Ishikawa (cell line): ENCODE measurements around the gene SAMD14.
A peak's percentile ranks its signal among the peaks of the same experiment; 100 is the strongest.

ENCODE experiments used
- CREB1 ChIP-seq: IDR thresholded peaks from 2 replicates; pipeline ENCODE4 v1.6.1; 2012; ENCODE audit warnings: low read depth
- EGR1 ChIP-seq: IDR thresholded peaks from 2 replicates; pipeline ENCODE4 v1.6.1; 2012
- EP300 ChIP-seq: IDR thresholded peaks from 2 replicates; pipeline ENCODE4 v1.6.1; 2012; ENCODE audit warnings: borderline replicate concordance
- FOXM1 ChIP-seq: IDR thresholded peaks from 2 replicates; pipeline ENCODE4 v1.6.1; 2012; ENCODE audit warnings: low read depth, borderline replicate concordance
- MAX ChIP-seq: IDR thresholded peaks from 2 replicates; pipeline ENCODE4 v1.6.1; 2012
- NFIC ChIP-seq: IDR thresholded peaks from 2 replicates; pipeline ENCODE4 v1.6.1; 2012
- RAD21 ChIP-seq: IDR thresholded peaks from 2 replicates; pipeline ENCODE4 v1.6.1; 2012; ENCODE audit warnings: low read depth
- REST ChIP-seq: IDR thresholded peaks from 2 replicates; pipeline ENCODE4 v1.6.1; 2012; ENCODE audit warnings: low read depth, mild to moderate bottlenecking
- TAF1 ChIP-seq: IDR thresholded peaks from 2 replicates; pipeline ENCODE4 v1.6.1; 2012; ENCODE audit warnings: low read depth, mild to moderate bottlenecking
- TCF12 ChIP-seq: IDR thresholded peaks from 2 replicates; pipeline ENCODE4 v1.6.1; 2012; ENCODE audit warnings: low read depth
- TEAD4 ChIP-seq: IDR thresholded peaks from 2 replicates; pipeline ENCODE4 v1.6.1; 2012
- YY1 ChIP-seq: IDR thresholded peaks from 2 replicates; pipeline ENCODE4 v1.6.1; 2012; ENCODE audit warnings: low read depth
- TF ChIP-seq, protein P1 (sequence below): IDR thresholded peaks from 2 replicates; pipeline ENCODE4 v1.6.1; 2012

DNA sequence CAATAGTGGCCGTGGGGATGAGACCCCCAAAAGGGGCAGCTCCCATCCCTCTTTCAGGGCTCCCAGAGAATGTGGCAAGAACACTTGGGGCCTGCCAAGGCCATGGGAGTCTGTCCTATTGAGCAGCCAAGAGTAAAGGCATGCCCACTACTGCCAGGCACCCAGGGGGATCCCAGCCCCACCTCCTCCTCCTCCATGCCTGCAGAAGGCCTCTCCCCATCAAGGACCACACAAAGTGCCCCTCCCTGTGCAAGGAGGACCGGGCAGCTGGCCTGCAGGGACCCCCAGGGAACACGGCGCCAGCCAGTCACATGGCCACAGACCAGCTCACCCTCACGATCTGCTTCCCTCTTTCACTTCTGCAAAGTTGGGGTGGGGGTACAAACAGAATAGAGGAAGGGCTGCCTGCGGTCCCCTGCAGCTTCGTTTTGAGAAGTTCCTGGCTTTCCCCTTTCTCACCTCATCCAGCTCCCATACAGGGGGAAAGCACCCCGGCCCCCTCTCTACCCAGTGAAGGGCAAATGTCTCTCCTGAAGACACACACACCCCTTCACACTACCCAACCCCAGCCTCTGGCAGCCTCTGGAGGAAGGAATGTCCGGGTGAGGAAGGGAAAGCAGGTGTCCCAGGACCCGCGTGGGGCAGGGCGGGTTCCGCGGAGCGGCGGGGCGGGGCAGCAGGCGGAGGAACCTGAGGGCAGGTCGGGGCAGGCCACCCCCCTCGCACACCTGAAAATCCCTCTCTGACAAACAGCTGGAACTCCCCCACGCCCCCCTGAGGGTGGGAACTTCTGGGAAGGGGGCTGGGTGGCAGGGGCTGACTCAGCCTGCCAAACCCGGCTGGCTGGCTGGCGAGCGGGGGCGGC, 18.5 kb upstream of the SAMD14 start:
- TF ChIP-seq REST: no peak
- TF ChIP-seq TCF12: no peak
- no peak for TF ChIP-seq RAD21
- 0 out of 2 replicates have a peak, but pooled peaks have one; percentile 19 for TF ChIP-seq MAX
- no peak for TF ChIP-seq EP300
- TF ChIP-seq TEAD4: peak; percentile 74
- TF ChIP-seq EGR1: peak; percentile 37; the same call in 1 of the 2 replicates
- TF ChIP-seq YY1: no peak
- TF ChIP-seq, protein P1, sequence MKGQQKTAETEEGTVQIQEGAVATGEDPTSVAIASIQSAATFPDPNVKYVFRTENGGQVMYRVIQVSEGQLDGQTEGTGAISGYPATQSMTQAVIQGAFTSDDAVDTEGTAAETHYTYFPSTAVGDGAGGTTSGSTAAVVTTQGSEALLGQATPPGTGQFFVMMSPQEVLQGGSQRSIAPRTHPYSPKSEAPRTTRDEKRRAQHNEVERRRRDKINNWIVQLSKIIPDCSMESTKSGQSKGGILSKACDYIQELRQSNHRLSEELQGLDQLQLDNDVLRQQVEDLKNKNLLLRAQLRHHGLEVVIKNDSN: no peak
- no peak for TF ChIP-seq NFIC
- TF ChIP-seq TAF1: no peak
- TF ChIP-seq FOXM1: no peak
- TF ChIP-seq CREB1: no peak
